Hepatocyte (in vitro differentiated cells): ENCODE results near the gene AGBL5.

Experiments
- CTCF ChIP-seq: fragments of 200-600 bp; sonication (generic); IDR thresholded peaks from 2 replicates; pipeline ENCODE4 v1.5.1; 2016; ENCODE audit warnings: antibody characterized with exemption, mild to moderate bottlenecking; ENCODE audit not compliant: poor library complexity
- EZH2 ChIP-seq: fragments of 200-600 bp; sonication (generic); IDR thresholded peaks from 2 replicates; pipeline ENCODE4 v1.6.1; 2016; ENCODE audit warnings: antibody characterized with exemption, mild to moderate bottlenecking, borderline replicate concordance

GRCh38 chr2:27117995-27118524 is 66.6 kb downstream of the AGBL5 start:
- TF ChIP-seq CTCF (no peak), EZH2 (no peak)
